ENCODE results near the gene CCDC60.

GRCh38 chr12:119459481-119459880 is 125.0 kb downstream of the CCDC60 start:
- TF ChIP-seq CTCF (IDR thresholded peaks at IDR 0.05) (no peak), POLR2A (IDR thresholded peaks at IDR 0.05) (no peak)

Measured in lower leg skin (tissue), 3 donors.